DMS114 treated with DMSO at 0.1 percent for 48 hours (cell line): ENCODE data around the gene STOM.
"Not testable (repeated sequence)": the region's sequence is repeated elsewhere in the genome, so short reads cannot be mapped to it uniquely, and the experiment has no call there.

ENCODE experiments used
- DNase-seq: peaks from one replicate; lab custom pipeline; 2025; ENCODE audit not compliant: unreplicated experiment; lab: John Stamatoyannopoulos, UW

Gene STOM, protein sequence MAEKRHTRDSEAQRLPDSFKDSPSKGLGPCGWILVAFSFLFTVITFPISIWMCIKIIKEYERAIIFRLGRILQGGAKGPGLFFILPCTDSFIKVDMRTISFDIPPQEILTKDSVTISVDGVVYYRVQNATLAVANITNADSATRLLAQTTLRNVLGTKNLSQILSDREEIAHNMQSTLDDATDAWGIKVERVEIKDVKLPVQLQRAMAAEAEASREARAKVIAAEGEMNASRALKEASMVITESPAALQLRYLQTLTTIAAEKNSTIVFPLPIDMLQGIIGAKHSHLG

DNA sequence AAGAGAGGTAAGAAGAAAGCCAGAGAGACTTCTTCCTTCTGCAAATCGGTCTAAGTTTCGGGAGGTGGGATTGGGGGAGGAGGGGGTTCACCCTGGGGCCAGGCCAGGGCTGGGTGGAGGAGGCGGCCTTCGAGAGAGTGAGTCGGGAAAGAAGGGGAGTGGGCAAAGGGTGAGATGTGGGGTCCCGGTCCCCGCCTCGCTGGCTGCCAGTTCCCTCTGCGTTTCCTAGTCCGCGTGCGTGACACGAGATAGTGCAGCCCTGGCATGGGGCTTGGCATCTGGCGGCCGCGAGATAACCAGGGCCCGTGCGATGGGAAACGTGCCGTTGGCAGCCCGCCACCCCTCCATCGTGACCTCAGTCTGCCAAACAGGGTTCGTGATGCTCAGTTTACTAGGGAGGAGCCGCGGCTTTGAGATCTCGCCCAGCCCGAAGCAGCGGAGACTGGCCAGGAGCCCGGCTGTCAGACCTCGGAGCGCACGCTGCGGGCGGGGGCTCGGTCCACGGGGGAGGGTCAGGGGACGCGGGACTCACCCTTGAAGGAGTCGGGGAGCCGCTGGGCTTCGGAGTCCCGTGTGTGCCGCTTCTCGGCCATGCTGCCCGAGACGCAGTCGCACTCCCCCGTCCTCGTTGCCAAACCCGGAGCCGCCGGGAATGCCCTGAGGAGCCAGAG, at the start of gene STOM:
Gene STOM, minus strand, starts transcription at position 656 of the 671 bp plus-strand sequence. Its CDS starts 63 bp downstream, at position 593.
- peak; percentile 58 for DNase-seq

DNA sequence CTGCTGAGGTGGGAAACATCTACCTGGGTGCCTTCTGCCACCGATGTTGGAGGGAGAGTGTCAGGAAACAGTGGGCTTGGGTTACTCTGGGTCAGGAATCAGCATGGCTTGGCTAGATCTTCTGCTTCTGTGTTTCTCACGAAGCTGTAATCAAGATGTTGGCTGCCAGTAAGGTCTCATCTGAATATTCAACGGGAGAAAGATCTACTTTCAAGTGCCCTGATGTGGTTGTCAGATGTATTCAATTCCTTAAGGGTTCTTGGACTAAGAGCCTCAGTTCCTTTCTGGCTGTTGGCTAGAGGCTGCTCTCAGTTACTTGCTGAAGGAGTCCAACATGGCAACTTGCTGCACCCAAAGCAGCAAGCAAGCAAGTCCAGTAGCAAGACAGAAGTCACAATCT, 41.9 kb upstream of the STOM start:
- no peak for DNase-seq

DNA sequence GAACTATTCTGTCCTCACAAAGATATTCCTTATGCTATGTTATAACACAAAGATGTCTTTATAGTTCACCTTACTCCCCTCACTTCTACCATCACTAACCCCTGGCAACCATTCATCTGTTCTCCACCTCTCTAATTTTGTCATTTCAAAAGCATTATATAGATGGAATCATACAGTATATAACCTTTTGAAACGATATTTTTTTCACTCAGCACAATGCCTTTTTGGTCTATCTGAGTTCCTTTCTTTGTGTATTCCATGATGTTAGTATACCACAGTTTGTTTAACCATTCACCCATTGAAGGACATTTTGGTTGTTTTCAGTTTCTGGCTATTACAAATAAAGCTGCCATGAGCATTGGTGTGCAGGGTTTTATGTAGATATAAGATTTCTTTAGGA, 35.8 kb upstream of the STOM start:
- no peak for DNase-seq

DNA sequence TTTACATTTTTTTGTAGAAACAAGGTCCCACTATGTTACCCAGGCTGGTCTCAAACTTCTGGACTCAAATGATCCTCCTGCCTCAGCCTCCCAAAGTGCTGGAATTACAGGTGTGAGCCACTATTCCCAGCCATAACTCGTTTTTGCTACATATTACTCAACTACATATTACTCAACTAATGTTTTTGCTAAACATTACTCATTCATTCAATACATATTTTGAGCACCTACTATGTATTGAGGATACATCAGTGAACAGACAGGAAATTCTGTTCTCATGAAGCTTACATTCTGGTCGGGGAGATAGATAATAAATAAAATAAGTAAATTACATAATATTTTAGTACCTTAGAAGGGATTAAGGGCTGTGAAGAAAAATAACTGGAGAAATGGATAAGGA, 34.9 kb upstream of the STOM start:
- no peak for DNase-seq

DNA sequence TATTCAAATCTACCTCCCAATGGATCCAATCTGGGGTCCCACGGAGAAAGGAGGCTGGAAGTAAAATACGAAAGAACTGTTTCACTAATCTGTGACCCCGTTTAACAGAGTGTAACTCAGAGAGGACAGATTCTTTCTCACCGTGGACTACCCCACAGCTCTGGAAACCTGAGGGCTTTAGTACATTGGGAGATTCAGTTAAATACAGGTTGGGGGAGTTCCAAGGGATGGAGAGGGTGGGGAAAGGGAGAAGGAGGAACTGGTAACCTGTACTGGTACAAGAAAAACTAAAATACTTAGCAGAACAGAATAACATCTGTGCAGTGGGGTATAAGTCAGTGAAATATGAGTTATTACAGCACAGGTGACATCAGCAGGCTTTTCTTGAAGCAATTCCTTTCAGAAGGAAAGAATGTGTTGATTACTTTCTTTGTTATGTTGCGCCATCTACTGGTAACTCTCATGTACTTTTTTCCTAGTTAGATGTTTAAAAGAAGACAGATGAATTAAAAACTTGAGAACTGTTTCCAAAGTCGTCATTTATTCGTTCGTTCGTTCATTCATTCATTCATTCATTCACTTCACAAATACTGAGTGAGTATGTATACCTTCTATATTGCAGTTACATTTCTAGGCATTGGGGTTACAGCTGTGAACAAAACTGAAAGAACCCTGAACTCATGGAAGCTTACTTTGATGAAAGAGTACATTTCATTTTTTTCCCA, 30.0 kb upstream of the STOM start:
- DNase-seq: peak; percentile 58

DNA sequence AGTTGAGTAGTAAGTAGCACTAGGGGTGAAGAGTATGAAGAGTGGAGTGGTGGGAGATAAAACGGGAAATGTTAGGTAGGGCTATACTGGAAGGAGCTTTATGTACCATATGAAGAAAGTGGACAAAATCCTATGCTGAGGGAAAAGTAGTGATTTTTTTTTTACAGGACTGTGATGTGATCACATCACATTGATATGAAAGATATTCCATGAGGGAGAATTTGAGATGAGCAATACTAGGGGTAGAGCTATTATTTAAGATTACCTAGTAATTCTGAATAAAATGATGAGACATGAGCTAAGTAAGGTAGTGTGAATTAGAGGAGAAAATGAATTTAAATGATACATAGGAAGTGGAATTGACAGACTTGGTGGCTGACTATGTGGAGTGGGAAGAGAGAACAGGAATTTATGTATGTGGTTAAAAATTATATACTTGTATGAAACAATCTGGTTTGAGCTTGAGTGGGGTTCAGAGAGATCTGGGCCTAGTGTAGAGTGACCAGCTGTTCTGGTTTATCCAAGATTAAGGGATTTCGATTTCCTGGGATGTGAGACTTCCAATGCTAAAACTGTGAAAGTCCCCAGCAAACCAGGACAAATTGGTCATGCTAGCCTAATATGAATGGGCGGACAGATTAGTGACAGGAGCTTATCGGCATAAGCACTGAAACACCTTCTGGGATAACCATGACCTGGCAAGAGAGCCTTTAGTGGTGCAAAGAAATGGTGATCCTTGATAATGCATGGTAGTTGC, 29.3 kb upstream of the STOM start:
- DNase-seq: no peak

DNA sequence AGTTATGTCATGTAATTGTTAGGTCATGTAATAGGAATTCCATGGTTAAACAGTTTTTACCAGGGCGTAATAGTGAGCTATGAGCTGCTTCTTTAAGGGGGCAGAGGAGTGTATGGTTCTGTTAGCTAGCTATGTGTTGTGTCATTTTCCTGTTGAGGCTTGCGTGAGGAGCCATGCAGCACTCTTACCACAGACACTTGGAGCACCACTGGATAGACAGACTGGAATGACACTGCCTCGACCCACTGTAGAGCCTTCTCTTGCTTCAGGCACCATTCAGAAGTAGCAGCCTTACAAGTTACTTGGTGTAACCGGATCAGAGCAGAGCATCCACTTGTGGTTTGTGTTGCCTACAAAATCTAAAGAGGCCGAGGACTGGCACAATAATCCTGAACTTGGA, 28.3 kb upstream of the STOM start:
- no peak for DNase-seq

DNA sequence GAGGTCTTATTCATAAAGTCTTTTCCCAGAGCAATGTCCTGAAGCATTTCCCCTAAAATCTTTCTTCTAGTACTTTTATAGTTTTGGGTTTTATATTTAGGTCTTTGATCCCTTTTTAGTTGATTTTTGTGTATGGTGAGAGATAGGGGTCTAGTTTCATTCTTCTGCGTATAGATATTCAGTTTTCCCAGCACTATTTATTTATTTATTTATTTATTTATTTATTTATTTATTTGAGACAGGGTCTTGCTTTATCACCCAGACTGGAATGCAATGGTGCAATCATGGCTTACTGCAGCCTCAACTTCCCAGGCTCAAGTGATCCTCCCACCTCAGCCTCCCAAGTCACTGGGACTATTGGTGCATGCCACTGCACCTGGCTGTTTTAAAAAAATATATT, 27.2 kb upstream of the STOM start:
- not testable (repeated sequence) for DNase-seq

DNA sequence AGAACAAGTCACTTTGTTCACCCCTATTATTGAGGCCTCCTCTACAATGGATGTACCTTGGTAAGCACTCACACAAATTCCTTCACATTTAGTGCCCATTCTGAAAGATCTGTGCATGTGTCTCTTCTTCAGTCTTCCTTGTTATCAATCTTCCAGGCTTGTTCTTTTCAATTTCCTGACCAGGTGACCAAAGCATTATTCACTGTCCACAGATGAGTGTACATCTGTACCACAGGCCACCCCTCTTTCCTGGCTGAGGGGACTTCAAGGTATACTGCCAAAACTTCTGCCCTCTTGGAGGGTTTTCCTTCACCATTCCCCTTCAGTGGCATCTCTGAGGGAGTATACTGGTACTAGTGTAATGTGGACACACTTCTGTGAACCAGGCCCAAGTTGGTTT, 25.5 kb upstream of the STOM start:
- DNase-seq: no peak

DNA sequence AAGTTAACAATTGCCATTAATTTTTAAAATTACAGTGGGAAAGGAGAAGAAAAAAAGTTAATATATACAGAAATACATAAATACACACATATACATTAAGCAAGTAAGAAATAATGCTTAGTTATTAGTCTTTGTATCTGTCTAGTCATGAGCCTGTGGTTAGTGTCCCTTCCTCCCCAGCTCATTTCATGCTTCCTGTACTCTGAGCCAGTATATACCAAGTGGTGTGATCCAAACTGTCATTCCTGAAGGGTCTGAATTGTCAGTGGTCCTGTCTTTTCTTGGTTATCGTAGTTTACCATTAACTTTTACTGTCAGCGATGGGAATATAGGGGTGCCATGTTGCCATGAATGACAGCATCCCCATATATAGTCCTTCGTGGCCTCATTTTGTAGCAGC, 24.2 kb upstream of the STOM start:
- no peak for DNase-seq

DNA sequence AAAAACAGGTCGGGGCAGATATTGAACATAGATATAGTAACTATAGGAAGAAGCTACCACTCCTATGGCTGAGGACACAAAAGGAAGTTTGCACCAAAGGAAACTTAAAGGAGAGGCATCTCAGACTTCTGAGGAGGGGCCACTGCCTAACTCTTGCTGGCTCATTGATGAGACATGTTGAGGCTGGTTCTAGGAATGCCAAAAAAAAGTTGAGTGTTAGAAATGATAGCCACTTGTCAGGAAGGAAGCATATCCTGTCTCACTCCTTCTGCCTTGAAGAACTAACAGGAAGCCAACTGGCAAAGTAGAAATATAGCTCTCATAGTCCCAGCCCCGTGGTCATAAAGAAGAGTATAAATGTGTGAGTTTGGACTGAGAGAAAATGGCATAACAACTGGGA, 23.3 kb upstream of the STOM start:
- DNase-seq: no peak

DNA sequence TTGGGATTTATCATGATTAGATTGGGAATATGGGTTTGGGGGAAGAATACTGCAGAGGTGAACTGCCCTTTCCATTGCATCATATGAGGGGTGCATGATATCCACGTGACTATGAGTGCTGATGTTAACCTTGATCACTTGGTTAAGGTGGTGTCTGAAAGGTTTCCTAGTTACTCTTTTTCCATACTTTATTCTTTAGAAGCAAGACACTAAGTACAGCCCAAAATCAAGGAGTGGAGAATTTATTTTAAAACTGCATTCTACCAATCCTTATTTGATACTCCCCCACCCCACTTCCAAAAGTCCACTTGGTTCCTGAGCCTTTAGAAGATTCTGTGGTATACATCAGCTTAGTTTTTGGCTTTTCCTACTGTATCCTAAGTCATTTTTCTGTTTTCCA, 20.3 kb upstream of the STOM start:
- no peak for DNase-seq

DNA sequence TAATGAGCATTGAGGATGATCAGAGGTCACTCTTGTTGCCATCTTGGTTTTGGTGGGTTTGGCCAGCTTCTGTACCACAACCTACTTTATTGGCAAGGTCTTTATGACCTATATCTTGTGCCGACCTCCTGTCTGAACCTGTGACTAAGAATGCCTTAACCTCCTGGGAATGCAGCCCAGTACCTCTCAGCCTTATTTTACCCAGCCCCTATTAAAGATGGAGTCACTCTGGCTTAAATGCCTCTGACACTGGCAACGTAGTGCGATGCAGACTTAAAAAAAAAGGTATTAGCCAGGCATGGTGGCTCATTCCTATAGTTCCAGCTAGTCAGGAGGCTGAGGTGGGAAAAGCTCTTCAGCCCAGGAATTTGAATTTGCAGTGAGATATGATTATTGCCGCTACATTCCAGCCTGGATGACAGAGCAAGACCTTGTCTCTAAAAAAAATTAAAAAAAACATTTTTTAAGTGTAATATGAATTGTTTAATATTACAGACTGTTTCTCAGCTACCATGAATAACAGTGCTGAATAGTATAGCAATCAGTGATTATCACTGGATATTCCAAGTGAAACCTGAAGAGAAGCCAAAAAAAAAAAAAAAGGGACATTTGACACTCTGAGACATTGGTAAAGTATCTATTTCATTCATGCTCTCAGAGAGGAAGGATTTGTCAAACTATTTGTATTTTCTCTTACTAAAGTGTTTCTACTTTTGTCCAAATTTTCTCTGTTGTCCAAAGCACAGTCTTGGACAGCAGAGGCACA, 18.3 kb upstream of the STOM start:
- DNase-seq: no peak

DNA sequence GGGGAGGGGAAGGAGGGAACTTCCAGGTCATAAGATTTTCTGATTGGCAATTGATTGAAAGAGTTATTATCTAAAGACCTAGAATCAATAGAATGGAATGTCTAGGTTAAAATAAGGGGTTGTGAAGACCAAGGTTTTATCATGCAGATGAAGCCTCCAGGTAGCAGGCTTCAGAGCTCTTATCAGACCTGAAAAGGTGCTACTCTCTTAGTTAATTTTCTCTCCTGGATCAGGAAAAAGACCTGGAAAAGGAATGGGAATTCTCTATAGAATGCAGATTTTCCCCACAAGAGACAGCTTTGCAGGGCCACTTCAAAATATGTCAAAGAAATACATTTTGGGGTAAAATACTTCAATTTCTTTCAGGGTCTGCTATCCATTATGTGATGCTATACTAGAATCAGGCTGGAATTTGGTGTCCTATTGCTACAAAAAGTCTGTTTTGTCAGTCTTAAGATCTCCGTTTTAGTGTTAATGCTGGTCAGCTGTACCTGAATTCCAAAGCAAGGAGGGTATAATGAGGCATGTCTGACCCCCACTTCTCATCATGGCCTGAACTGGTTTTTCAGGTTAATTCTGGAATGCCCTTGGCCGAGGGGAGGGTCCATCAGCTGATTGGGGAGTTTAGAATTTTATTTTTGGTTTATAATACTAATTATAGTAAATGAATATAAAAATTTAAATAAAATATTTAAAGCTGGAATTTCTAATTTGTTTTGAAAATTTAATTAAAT, 16.6 kb upstream of the STOM start:
- DNase-seq: no peak

DNA sequence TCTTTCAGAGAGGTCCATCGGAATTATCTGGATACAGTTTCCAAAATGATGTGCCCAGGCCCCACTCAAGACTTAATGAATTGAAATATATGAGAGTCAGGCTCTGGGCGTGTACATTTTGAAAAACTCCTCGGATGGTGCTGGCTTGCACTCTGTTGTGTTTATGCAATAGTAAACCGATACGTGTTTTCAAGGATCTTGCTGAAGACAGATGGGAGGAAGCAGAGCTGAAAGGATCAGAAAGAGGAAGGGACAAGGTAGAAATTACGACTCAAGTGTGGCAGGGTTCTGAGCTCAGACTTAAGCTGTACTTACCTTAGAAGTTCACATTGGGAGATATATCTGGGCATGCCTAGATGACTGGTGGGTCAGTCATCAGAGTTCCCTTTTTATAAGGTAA, 13.7 kb upstream of the STOM start:
- DNase-seq: no peak

DNA sequence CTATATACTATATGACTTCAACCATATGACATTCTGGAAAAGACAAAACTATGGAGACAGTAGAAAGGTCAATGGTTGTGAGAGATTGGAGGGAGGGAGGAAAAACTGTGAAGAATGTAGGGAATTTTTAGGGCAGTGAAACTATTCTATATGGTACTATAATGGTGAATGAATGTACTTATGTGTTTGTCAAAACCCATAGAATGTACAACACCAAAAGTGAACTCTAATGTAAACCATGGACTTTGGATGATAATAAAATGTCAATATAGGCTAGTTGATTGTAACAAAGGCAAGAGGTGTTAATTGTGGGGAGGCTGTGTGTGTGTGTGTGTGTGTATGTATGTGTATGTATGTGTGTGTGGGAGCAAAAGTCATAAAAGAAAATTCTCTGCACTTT, 10.8 kb upstream of the STOM start:
- DNase-seq: no peak

DNA sequence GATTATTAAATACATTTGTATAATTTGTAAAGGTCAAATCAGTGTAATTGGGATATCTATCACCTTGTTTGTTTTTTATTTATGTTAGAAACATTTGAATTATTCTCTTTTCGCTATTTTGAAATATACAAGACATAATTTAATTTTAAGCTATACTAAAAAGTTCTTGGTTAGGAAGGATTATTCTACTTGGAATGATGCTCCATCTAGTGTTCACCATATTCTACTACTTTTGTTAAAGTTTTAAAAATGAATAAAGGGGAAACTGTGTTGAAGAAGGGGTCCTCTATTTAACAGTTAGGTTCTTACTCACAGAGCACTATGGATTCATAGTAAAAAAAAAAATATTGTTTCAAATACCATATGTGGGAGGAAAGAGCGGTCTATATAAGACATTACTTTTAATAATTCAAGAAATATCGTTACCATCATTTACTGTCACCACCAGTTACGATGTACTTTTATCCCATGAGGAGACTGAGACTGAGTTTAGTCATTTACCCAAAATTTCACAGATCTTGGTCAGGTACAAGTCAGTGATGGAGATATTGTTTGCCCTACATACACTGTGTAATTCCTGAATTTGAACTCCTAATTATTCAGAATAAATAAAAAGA, 6.3 kb upstream of the STOM start:
- peak; percentile 11 for DNase-seq

DNA sequence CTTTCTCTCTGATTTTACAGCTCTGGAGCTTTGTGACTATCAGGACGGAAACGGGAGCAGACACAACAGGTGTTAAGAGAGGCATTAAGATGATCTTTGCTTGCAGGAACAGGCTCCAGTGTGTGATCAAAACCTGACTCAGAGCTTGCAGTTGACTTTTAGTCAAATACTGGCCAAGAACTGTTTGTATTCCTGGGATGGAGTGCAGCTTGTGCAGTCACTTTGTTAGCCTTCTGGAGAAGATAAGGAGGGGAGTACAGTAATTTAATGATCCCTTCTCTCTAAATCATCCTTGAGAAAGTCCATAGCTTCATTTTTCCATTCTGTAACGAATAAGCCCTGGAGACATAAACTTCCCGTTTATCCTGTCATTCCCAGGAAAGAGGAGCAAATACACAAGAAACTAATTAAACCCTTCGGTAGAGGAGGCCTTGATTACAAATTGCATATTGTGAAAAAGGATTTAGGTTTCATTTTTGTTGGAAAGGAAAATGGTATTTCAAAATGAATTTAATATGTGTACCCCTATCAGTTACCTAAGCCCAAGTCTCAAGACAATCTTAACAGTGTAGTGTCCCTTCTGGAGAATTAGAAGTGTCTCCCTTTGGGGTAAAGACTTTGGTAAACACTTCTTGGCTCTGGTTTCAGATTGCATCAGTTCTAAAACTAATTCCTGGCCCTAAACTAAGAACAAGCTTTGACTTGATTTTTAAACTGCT, 3.1 kb upstream of the STOM start:
- DNase-seq: no peak
